Neural progenitor cell (in vitro differentiated cells): ENCODE results near the gene SDK2.

Experiments used
- EZH2 ChIP-seq: fragments of 200-600 bp; sonication (generic); IDR thresholded peaks from 2 replicates; pipeline ENCODE4 v1.6.1; 2017; ENCODE audit warnings: antibody characterized with exemption, mild to moderate bottlenecking, moderate library complexity
- EZH2phosphoT487 ChIP-seq: fragments of 200-600 bp; sonication (generic); IDR thresholded peaks from 2 replicates; pipeline ENCODE4 v1.6.1; 2017; ENCODE audit warnings: antibody characterized with exemption
- TF ChIP-seq, protein P1 (sequence below): fragments of 200-600 bp; sonication (generic); IDR thresholded peaks from 2 replicates; pipeline ENCODE4 v1.5.1; 2017; ENCODE audit warnings: antibody characterized with exemption, mild to moderate bottlenecking

DNA sequence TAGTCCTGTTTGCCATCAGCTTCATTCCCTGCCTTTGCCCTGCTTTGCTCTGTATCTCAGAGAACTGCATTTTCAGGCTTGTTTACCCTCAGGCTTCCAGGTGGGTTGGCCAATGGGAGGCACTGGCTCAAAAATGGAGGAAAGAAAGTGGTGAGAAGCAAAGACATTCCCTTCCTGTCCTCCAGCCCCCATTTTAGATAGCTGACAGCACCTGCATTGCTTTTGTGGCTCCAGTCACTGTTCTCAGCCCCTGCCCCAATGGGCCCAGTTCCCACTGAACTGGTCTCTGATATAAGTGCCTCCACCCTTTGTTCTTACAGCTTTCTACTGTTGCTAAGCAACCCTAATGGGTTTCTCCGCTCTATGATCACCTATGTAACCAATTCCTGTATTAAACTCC, 19.4 kb upstream of the SDK2 start:
- TF ChIP-seq, protein P1, sequence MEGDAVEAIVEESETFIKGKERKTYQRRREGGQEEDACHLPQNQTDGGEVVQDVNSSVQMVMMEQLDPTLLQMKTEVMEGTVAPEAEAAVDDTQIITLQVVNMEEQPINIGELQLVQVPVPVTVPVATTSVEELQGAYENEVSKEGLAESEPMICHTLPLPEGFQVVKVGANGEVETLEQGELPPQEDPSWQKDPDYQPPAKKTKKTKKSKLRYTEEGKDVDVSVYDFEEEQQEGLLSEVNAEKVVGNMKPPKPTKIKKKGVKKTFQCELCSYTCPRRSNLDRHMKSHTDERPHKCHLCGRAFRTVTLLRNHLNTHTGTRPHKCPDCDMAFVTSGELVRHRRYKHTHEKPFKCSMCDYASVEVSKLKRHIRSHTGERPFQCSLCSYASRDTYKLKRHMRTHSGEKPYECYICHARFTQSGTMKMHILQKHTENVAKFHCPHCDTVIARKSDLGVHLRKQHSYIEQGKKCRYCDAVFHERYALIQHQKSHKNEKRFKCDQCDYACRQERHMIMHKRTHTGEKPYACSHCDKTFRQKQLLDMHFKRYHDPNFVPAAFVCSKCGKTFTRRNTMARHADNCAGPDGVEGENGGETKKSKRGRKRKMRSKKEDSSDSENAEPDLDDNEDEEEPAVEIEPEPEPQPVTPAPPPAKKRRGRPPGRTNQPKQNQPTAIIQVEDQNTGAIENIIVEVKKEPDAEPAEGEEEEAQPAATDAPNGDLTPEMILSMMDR = no peak
- no peak for TF ChIP-seq EZH2
- no peak for TF ChIP-seq EZH2phosphoT487
